Measurements from ENCODE around the gene DENND5A.

DNA sequence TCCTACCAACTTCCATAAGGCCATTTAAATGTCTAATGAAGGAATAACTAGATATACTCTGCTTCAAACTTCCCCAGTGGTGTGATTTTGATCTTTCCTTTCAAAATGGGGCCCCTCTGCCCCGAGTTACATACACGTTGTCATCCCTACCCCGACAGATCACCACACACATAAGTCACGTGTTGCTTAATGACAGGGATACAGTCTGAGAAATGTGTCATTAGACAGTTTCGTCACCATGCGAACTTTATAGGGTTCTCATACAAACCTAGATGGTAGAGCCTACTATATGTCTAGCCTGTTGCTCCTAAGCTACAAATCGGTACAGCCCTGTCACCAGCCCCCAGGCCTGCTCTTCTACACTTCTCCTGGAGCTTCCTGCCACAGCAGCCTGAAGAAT, 124.0 kb downstream of the DENND5A start:
- TF ChIP-seq, protein P1, sequence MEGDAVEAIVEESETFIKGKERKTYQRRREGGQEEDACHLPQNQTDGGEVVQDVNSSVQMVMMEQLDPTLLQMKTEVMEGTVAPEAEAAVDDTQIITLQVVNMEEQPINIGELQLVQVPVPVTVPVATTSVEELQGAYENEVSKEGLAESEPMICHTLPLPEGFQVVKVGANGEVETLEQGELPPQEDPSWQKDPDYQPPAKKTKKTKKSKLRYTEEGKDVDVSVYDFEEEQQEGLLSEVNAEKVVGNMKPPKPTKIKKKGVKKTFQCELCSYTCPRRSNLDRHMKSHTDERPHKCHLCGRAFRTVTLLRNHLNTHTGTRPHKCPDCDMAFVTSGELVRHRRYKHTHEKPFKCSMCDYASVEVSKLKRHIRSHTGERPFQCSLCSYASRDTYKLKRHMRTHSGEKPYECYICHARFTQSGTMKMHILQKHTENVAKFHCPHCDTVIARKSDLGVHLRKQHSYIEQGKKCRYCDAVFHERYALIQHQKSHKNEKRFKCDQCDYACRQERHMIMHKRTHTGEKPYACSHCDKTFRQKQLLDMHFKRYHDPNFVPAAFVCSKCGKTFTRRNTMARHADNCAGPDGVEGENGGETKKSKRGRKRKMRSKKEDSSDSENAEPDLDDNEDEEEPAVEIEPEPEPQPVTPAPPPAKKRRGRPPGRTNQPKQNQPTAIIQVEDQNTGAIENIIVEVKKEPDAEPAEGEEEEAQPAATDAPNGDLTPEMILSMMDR (IDR thresholded peaks at IDR 0.05; ENCODE audit: insufficient read depth, low read depth, low read length), result no peak
- no peak for TF ChIP-seq EZH2 (IDR thresholded peaks at IDR 0.05; ENCODE audit: insufficient read depth, low read length)
